SIG-M5 (cell line): ENCODE data around the gene TUSC7.

Experiments used
- DNase-seq: peaks from one replicate; lab custom pipeline; 2025; lab: John Stamatoyannopoulos, UW

TUSC7 gene

DNA sequence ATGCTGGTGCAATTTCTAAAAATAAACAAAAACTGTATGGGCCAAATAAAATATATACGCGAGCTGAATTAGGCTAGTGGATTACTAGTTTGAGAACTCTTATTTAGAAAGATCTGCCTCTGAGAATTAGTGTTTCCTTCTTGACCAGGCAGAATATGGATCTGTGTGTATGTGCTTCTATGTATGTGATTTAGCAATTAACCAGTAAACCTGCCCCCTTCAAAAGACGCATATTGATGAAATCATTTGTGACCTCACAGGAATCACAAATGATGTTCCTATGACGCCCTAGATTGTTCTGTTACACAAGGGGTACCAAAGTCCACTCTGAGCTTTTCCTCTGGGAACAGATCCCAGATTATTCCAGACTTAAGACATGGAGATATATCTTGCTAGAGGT is at the start of gene TUSC7:
Gene TUSC7, plus strand, starts transcription at position 301 of the 400 bp plus-strand sequence.
- no peak for DNase-seq

DNA sequence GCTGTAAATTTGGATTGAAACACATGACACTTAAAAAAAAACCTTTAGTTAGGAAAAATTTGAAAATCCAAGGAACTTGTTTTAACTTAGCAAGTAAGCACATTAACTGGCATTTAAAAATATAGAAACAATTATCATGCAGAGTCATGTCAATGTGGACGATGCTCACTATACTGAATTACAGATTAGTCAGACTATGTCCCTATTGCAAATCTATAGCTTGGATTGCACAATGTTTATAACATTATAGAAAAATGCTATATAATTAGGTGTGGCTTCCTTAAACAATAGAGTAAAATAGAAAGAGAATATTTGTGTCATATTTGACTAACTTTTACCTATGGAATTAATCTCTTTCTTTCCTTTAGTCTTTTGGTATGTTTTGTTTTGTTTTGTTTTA is 48.4 kb upstream of the TUSC7 start:
- DNase-seq, result no peak

DNA sequence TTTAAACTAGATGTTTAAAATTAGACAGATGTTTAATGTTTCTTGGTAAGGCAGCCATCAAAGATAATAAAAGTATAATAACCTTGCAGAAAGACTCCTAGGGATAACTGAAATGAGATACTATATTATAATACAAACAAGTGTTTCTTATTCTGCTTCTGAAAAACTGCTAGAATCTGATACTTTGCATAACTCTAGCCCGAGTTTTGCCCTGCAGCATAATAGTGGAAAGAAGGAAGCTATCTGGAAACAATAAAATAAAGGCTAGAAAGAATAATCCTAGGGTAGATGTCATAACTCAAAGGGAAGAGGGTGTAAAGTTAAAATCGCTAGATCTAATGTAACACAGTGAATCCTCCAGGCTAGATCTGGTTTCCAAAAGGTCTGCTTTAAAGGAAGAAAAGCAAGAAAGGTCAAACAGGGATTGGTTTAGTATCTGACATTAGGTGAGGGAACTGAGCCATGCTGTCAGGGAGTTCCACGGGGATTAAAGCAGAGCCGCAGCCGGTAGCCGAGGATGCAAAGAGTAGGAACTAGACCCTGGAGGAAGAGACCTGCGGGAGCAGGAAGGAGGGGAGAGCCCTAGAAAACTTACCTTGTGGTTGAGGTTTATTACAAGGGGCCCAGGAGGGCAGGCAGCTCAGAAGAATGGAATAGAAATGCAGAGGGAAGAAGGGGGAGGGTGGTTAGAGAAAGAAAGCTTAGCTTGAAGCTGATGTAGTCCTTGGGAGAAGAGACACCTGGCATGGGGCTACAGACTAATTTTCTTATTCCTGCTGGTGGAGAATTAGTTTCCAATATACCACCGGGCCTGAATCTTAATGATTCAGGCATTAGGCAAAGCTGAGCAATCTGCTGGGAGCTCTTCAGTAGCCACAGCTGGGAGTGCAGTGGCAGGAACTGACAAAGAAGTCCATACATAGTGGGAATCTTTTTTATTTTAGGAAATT is 46.1 kb upstream of the TUSC7 start:
- DNase-seq, result no peak

DNA sequence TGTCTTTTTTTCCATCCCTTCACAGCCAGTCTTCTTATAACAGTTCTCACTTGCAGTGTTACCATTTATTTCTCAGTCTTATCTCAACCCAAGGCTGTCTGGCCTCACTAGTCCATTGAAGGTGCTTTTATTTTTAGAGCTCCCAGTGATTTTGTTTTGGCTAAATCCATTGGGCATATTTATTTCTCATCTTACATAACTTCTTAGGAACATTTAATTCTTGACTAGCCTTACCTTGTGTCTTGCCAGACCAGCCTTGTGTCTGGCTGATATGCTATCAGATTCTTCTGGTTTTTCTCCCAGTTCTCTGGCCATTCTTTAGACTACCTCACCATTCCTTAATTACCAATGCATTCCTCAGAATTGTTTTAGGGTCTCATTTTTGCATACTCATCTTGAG is 42.3 kb upstream of the TUSC7 start:
- DNase-seq, result no peak

DNA sequence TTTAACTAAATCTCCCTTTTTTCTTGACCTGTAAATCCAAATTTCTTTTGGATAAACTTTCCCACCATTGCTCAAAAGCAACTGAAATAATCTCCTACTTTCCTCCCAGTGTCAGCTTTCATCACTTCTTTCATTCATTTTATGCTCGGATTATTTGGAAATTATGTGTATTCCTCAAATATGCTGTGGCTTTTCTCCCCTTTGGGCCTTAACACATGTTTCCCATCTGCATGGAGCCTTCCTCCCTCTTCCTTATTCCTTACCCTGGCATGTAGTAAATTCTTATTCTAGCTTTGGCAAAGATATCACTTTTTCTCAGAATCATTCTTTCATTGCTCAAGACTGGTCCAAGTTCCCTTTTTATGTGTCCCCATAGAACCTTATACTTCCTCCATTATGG is 41.8 kb upstream of the TUSC7 start:
- no peak for DNase-seq

DNA sequence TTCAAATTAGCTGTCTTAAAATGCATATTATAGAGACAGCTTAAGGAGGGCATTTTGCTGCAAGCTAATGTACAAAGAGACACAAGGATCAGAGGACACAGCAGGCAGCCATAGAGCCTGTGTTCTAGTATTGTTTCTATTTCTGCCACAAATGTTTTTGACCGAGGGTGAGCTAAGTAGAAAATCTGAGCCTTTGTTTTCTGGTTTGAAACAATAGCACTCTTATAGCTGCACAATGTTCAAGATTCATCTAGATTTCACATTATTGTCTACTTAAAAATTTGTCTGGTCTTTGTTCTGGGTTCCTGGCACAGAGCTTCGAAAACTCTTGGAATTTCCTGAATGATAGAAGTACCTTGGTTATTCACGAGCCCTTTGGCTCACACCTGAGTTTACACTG is 40.0 kb upstream of the TUSC7 start:
- no peak for DNase-seq

DNA sequence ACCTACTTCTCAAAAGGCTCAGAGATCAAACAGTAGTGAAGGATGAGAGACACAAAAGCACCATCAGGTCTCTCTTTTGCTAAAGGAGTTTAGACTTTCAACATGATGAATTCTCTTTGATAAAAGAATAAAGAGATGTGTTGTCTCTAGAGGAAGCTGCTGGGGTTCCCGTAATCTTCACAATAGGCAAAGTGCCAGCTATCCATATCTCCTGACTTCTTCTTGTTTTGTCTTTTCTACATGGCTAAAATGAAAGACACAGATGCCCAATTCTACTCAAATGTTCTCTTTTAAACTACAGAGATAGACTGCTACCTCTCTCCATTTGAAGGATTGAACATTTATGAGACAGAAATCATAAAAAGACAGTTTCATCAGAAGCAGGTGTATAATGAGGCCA is 38.4 kb upstream of the TUSC7 start:
- no peak for DNase-seq

DNA sequence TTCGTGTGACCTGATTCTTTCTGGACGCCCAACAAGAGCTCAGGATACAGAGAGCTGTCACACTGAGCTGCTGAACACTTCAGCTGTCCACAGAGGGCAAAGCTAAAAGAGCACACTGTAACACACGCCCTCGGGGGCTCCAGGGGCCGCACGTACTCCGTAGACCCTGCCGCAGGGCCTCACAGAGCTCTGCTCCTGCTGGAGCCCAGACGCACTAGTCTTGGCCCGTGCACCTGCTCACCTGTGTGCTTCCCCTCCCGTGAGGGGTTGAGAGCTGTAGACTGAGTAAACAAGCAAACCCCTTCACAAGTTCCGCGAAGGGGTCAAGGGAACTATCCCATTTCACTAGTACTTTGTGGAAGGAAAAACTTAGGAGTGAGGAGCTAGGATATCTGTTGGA is 30.7 kb upstream of the TUSC7 start:
- DNase-seq, result no peak

DNA sequence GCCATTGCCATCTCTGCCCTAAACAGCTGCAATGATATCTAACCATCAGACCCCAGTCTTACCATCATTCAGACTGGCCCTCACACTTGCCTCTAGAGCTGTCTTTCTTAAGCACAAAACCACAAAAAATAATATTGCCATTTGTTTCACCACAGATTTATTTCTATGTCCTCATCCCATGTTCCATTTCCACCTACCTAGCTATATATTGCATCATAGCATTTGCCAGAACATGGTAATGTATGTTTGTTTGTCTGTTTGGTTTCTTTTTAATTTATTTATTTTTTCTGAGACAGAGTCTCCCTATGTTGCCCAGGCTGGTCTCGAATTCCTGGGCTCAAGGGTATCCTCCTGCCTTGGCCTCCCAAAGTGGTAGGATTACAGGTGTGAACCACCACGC is 18.5 kb upstream of the TUSC7 start:
- DNase-seq, result no peak

DNA sequence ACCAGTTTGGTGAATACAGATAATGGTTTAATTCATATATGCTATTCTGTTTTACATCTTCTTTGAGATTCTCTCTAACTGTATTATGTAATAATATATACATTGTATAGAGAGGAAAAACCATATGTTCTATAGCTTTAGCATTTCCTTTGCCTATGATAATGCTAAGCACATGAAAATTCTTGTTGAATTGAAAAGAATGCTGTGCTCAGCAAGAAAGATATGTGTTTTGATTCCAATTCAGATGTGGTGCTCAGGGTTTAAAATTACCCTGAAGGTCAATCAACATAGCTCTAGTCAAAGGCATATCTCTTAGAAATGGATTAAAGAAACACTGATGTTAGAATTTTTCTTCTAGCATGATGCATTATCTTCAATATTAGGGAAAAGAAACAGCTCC is 8.5 kb upstream of the TUSC7 start:
- DNase-seq, result no peak

DNA sequence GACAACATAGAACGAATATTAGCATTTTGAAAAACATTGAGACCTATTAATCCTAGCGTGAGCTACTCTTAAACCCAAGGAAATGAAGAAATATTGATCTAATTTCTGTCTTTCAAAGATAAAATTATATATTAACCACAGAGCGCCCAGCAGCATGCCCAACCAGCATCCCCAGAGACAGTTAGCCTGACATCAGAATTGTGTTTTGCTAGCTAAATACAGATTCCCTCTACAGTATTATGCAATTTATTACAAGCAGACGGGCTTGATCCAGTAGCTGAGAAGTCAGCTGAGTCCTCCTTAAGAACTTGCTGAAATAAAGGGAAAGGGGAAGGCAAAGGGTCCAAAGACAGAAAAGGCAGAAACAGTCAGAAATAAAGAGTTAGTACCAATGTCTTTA is 7.2 kb upstream of the TUSC7 start:
- DNase-seq, result no peak

DNA sequence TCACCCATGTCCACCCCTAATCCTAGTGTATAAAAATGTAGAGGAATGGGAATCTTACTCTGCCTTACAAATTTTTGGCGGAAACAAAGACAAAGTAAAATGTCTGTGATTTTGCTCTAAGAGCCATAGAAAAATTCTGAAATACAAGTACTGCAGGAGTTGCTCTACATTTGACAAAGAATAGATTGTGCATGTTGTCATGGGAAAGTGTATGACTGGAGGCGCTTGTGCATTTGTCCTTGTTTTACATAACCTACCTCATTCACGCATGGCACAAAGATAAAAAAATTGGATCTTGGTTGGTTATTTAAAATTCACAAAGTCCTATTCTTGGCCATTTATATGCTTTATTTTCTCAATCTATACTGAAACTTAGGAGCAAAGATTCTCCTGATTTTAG is 2.0 kb upstream of the TUSC7 start:
- no peak for DNase-seq

DNA sequence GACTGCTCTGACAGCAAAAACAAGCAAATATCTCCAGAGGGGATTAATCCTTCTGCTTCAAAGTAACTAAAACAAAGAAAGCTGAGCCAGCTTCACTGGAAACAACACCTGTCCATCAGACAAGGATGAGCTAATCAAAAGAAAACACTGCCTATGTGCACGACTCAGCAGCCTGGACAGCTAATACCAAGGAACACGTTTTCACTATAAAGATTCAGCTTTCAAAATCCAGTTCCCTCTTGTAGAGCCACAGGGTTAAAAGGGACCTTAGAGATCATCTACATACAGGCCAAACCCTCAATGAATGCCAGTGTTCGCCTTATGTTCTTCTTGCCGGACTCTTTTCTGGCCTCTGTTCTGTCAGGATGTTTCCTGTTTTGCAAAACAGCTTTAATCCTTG is 6.9 kb downstream of the TUSC7 start:
- DNase-seq, result no peak

DNA sequence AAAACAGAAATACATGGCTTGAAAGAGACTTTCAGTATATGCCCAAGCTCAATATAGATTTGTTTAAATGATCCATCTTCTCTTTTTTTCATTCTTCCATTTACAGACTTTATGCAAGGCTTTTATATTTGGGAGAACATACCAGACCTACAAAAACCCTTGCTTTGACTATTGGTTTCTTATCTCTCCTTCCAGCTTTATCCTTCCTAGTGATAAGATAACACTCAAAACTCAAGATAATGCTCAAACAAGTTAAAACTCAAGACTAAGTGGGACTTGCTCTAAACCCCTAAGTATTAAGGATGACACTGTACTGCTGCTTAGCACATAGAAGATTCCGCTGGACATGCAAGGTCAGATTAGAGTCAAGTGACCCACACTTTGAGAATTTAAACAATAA is 8.0 kb downstream of the TUSC7 start:
- no peak for DNase-seq

DNA sequence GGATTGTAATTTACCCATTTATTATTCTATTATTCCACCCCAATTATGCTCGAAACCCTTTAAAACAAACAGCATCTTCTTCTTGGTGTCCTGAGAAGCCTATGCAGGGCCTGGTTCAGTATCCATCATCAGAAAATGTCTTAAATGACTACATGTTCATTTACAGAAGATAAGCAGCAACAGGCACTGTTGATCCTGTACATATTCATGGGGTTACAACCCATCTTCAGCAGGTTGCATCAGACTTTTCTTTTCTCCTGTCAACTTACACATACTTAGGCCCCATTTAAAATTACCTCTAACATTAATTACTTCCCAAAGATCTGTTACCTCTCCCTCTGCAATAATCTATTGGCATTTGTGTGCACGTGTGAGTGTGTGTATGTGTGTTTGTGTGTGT is 18.9 kb downstream of the TUSC7 start:
- no peak for DNase-seq

DNA sequence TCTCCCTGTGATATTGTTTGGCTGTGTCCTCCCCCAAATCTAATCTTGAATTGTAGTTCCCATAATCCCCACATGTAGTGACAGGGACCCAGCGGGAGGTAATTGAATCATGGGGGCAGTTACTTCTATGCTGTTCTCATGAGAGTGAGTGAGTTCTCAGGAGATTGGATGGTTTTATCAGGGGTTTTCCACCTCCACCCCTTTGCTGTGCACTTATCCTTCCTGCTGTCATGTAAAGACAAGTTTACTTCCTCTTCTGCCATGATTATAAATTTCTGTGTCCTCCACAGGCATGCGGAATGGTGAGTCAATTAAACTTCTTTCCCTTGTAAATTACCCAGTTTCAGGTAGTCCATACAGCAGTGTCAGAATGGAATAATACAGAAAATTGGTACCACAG is 24.7 kb downstream of the TUSC7 start:
- DNase-seq, result no peak

DNA sequence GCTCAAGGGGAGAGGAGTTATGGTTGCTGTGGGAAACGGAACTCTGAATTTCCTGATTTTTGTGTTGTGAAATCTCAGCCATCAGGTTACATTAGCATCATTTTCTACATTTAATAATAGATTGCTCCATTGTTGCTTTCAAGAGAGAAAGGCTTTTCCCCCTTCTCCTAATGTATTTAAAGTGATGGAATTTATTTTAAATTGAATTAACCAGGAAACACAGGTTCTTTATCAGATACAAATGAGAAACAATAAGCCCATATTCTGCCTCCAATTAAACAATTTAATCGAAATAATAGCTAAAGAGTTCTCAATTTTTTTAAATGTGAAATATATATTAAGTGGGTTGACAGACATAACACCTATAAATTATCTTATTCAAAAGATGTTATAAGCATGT is 30.1 kb downstream of the TUSC7 start:
- no peak for DNase-seq

DNA sequence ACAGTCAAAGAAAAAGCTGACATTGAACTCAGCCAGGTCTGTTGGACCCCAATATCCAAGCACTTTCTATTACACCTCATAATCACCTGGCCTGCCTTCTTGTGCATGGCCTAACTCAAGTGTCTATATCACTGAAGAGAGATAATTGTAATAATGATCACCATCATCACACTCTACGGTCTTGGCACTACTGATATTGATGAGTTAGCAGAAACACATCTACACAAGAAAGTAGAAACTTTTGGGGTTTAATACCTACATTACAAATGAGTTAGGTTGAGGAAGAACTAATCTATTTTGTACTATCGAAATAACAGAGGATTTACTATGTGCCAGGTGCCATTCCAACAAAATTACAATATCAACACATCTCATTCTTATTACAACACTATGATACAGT is 30.7 kb downstream of the TUSC7 start:
- no peak for DNase-seq

DNA sequence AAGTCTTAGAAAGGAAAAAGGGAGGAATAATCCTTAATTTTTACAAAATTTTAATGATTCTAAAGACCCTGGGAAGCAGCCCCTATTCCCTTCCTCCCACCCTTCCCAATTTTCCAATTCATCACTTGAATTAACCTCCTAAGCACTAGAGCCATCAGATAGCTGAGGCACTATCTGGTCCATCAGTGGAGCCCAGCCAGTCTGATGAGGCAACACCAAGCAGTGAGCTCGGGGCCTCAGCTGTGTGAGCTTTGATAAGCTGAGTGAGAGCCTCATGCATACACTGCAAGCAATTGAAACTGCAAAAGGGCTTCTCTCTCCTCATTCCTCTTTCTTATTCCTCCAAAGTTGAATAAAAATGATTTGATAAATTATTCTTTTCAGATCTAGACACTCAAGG is 31.9 kb downstream of the TUSC7 start:
- DNase-seq, result no peak

DNA sequence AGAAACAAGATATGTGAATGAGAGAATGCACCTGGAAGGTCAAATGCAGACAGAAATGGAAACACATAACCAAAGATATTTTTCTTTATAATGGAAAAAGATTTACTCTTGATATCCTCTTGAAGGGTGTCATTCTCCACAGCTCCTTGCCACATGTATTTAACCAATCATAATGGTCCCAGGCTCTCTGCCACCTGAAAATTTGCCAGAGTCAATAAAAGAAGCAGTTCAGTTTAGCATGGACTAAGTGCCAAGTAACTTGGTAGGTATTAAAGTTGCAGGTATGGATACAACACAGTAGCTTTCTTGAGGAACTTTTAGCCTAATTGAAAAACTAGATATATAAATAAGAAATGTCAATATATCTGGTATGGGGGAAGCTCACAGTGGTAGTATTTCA is 33.5 kb downstream of the TUSC7 start:
- no peak for DNase-seq

DNA sequence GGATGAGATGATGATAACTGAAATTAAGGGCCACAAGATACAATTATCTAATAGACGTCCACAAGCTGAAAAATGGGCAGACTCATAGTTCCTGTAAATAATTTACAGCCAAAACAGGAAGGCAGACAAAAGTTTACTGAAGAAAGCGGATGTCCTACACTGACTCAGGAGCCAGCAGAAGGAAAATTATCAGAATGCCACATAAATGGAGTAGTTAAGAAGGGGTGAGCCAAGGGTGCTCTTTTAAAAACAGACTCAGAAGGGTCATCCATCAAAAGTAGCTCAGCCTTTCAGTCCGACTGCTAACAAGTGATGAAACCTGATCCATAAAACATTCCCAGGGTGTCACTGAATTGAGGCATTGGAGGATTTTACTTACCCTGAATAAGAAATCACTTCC is 39.8 kb downstream of the TUSC7 start:
- DNase-seq, result no peak

DNA sequence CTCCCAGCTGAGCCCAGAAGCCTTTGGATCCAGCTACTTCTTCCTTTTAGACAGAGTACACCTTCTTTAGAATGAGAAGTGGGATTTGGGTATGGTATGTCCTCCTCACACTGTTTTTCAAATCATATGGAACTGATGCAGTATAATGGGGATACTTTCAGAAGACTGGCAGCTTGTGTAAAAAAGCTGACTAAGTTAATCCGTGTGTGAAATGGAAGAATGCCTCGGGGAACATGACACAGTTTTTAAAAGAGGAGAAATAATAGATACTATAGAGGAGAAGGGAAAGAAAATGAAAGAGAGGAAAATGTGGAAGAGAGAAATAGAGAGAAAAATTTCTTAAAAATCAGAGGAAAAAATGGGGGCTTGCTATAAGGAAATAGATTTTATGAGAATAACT is 47.7 kb downstream of the TUSC7 start:
- DNase-seq, result no peak

DNA sequence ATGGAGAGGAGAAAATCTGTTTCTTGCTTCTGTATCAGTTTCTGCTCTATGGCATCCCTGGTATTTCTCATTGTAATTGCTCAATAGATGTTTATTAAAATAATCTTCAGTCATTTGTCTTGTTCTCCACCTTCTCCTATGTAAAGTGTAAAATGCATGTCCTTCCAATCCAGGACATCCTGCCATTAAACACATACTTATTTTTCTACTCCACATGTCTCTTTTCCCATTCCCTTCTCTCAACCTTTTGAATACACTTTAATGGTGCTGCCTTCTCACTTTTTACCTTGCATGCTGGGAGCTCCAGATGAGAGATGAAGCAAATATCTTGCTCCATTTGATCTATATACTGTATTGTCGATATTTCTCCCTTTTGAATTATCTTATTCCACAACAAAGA is 49.7 kb downstream of the TUSC7 start:
- no peak for DNase-seq
